CD14-positive monocyte (primary cell): ENCODE measurements around the gene NBAS. TPM values are rescaled to one million over a fixed set of nuclear protein-coding genes. Genes with fewer than 3 reads are reported as not detected.

Source experiments
- DNase-seq, 3 donors: peaks; one replicate each; pipeline ENCODE4 v3.0.0-alpha.2; 2011 to 2022
- H2AFZ ChIP-seq: 2 replicates; pipeline ENCODE4 v1.6.0; 2012; ENCODE audit warnings: mild to moderate bottlenecking, low read depth, low read length, inconsistent platforms; ENCODE audit not compliant: insufficient read depth, poor library complexity, severe bottlenecking
- H3K27ac ChIP-seq, 2 donors: 1 replicate in 1 of 2; 2 replicates in 1 of 2; pipeline ENCODE4 v1.5.1; 2012 to 2013; ENCODE audit warnings: low read length in 2 of 2, control low read depth in 1 of 2, inconsistent platforms in 1 of 2, low read depth in 1 of 2, mild to moderate bottlenecking in 1 of 2
- H3K27me3 ChIP-seq, 2 donors: one replicate each; pipeline versions ENCODE4 v1.6.0 to v1.6.1; 2011 to 2013; ENCODE audit warnings: low read length in 2 of 2; ENCODE audit not compliant: control insufficient read depth in 2 of 2, insufficient read depth in 2 of 2
- H3K36me3 ChIP-seq, 2 donors: replicated peaks in 1 of 2; 1 replicate in 1 of 2; 2 replicates in 1 of 2; pipeline versions ENCODE4 v1.5.1 to v1.6.1; 2012 to 2013; ENCODE audit warnings: low read length in 2 of 2, control low read depth in 1 of 2, inconsistent platforms in 1 of 2, mild to moderate bottlenecking in 1 of 2; ENCODE audit not compliant: insufficient read depth in 2 of 2, control insufficient read depth in 1 of 2
- H3K4me1 ChIP-seq, 2 donors: 1 replicate in 1 of 2; 2 replicates in 1 of 2; pipeline versions ENCODE4 v1.5.1 to v1.6.1; 2012 to 2013; ENCODE audit warnings: low read length in 2 of 2, control low read depth in 1 of 2, inconsistent platforms in 1 of 2, mild to moderate bottlenecking in 1 of 2, moderate library complexity in 1 of 2; ENCODE audit not compliant: insufficient read depth in 2 of 2, control insufficient read depth in 1 of 2
- H3K4me2 ChIP-seq: replicated peaks from 2 replicates; pipeline ENCODE3; 2012; ENCODE audit warnings: low read length, moderate library complexity, mild to moderate bottlenecking; ENCODE audit not compliant: poor library complexity, severe bottlenecking; ENCODE audit errors: extremely low read depth
- H3K4me3 ChIP-seq, 3 experiments: fragments of 200-600 bp in 1 of 3; sonication (generic) in 1 of 3; replicated peaks in 1 of 3; 1 replicate in 2 of 3; 2 replicates in 1 of 3; pipeline ENCODE4 v1.5.1; 2011 to 2013; ENCODE audit warnings: low read length in 3 of 3, mild to moderate bottlenecking in 3 of 3, control low read depth in 2 of 3, low read depth in 2 of 3, inconsistent platforms in 1 of 3, moderate library complexity in 1 of 3
- H3K79me2 ChIP-seq: 2 replicates; pipeline ENCODE4 v1.6.0; 2012; ENCODE audit warnings: mild to moderate bottlenecking, control low read depth, inconsistent platforms, low read length, moderate library complexity; ENCODE audit not compliant: insufficient read depth
- H3K9ac ChIP-seq: 2 replicates; pipeline ENCODE4 v1.6.0; 2017; ENCODE audit warnings: low read length, mild to moderate bottlenecking; ENCODE audit not compliant: insufficient read depth, poor library complexity, severe bottlenecking
- H3K9me3 ChIP-seq, 2 donors: replicated peaks in 1 of 2; 1 replicate in 1 of 2; 2 replicates in 1 of 2; pipeline versions ENCODE4 v1.5.1 to v1.6.1; 2012 to 2013; ENCODE audit warnings: low read length in 2 of 2, control low read depth in 1 of 2; ENCODE audit not compliant: control insufficient read depth in 1 of 2, insufficient read depth in 1 of 2
- H4K20me1 ChIP-seq: 2 replicates; pipeline ENCODE4 v1.6.0; 2012; ENCODE audit warnings: mild to moderate bottlenecking, low read length, control low read depth, moderate library complexity; ENCODE audit not compliant: insufficient read depth
- H3K27ac Mint-ChIP-seq, 7 donors: one replicate each; pipeline ENCODE4 v1.8.0; 2020; ENCODE audit warnings: mild to moderate bottlenecking in 7 of 7, mixed read lengths in 7 of 7, moderate library complexity in 6 of 7, inconsistent platforms in 2 of 7
- H3K27me3 Mint-ChIP-seq, 3 donors: one replicate each; pipeline ENCODE4 v1.8.0; 2021 to 2022; ENCODE audit warnings: low read depth in 3 of 3, mild to moderate bottlenecking in 3 of 3, mixed read lengths in 3 of 3, moderate library complexity in 3 of 3, inconsistent platforms in 1 of 3
- H3K36me3 Mint-ChIP-seq, 2 donors: one replicate each; pipeline ENCODE4 v1.8.0; 2020; ENCODE audit warnings: mixed read lengths in 2 of 2, inconsistent platforms in 1 of 2, mild to moderate bottlenecking in 1 of 2
- H3K4me1 Mint-ChIP-seq: one replicate; pipeline ENCODE4 v1.8.0; 2020; ENCODE audit warnings: mild to moderate bottlenecking, mixed read lengths
- H3K4me3 Mint-ChIP-seq, 2 donors: one replicate each; pipeline ENCODE4 v1.8.0; 2020; ENCODE audit warnings: mild to moderate bottlenecking in 2 of 2, mixed read lengths in 2 of 2, moderate library complexity in 1 of 2
- H3K9me3 Mint-ChIP-seq, 7 donors: one replicate each; pipeline ENCODE4 v1.8.0; 2020 to 2022; ENCODE audit warnings: mixed read lengths in 7 of 7, mild to moderate bottlenecking in 6 of 7, moderate library complexity in 6 of 7, inconsistent platforms in 2 of 7
- WGBS: methylation state at CpG from one replicate; pipeline ENCODE4 v1.1.5; 2013; ENCODE audit warnings: missing lambda C conversion rate; ENCODE audit not compliant: insufficient coverage; 5-methylcytosine and 5-hydroxymethylcytosine counted together
- intact Hi-C, 2 donors: fragments of 100-400 bp; cut with micrococcal nuclease; formaldehyde crosslinking; loops; one replicate each; pipeline versions ENCODE4 v1.15.0 to v1.15.1; 2023
- polyA plus RNA-seq, 3 donors: library from polyadenylated mRNA; depleted of rRNA in 1 of 3; unstranded in 2 of 3; stranded (reverse) in 1 of 3; fragments of 300-500 nt in 2 of 3; fragments of >200 nt in 1 of 3; fragmentation: Illumina TruSeq in 2 of 3; gene quantifications; 1 replicate in 2 of 3; 2 replicates in 1 of 3; pipeline ENCODE4 v1.2.3, GENCODE V29; 2012 to 2021
- TF ChIP-seq, protein P1 (sequence below): fragments of 200-600 bp; IDR thresholded peaks from one replicate; pipeline ENCODE4 v1.8.0; 2022; ENCODE audit warnings: antibody characterized with exemption, mild to moderate bottlenecking

The NBAS gene
- polyA plus RNA-seq, 3 donors: 8.9 to 10.9 (median 8.9) TPM

DNA sequence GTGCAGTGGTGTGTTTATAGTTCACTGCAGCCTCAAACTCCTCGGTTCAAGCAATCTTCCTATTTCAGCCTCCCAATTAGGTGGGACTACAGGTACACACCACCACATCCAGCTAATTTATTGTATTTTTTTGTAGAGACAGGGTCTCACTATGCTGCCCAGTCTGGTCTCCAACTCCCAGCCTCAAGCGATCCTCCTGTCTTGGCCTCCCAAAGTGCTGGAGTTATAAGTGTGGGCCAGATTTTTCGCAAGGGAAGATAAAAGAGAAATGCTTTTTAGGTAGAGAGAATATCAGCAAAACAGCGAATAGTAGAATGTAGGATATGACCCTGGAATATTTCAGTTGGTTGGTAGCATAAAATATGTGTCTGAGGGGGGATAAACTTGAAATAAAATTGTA lies 34.8 kb upstream of the NBAS start:
- TF ChIP-seq, protein P1, sequence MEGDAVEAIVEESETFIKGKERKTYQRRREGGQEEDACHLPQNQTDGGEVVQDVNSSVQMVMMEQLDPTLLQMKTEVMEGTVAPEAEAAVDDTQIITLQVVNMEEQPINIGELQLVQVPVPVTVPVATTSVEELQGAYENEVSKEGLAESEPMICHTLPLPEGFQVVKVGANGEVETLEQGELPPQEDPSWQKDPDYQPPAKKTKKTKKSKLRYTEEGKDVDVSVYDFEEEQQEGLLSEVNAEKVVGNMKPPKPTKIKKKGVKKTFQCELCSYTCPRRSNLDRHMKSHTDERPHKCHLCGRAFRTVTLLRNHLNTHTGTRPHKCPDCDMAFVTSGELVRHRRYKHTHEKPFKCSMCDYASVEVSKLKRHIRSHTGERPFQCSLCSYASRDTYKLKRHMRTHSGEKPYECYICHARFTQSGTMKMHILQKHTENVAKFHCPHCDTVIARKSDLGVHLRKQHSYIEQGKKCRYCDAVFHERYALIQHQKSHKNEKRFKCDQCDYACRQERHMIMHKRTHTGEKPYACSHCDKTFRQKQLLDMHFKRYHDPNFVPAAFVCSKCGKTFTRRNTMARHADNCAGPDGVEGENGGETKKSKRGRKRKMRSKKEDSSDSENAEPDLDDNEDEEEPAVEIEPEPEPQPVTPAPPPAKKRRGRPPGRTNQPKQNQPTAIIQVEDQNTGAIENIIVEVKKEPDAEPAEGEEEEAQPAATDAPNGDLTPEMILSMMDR: no peak
- H3K4me1 ChIP-seq: peaks cover 15 to 20% of the 10 kb centered on the region in 2 donors
- Mint-ChIP-seq H3K9me3 (no peaks in the 10 kb centered on the region), H3K27me3 (no peaks in the 10 kb centered on the region), H3K36me3 (peaks cover 49 to 60% of the 10 kb centered on the region in 2 donors), H3K4me1 (peaks cover 25% of the 10 kb centered on the region), H3K27ac (peak overlapping the region in 1 of 7 donors; percentile 16), H3K4me3 (no peak overlapping the region)
- no peak overlapping the region for H2AFZ ChIP-seq
- intact Hi-C loops: no loop called here
- H3K4me2 ChIP-seq: no peak overlapping the region
- H3K27me3 ChIP-seq: no peaks in the 10 kb centered on the region
- peaks cover 15% of the 10 kb centered on the region for H4K20me1 ChIP-seq
- H3K36me3 ChIP-seq: peaks cover 58 to 63% of the 10 kb centered on the region in 2 donors
- no peak overlapping the region for H3K4me3 ChIP-seq
- 95% methylated on average over 2 of the region's 4 CpGs for WGBS
- H3K9ac ChIP-seq: no peak overlapping the region
- DNase-seq: no peak
- H3K79me2 ChIP-seq: peaks cover 33% of the 10 kb centered on the region
- H3K9me3 ChIP-seq: no peaks in the 10 kb centered on the region
- H3K27ac ChIP-seq: no peak overlapping the region

DNA sequence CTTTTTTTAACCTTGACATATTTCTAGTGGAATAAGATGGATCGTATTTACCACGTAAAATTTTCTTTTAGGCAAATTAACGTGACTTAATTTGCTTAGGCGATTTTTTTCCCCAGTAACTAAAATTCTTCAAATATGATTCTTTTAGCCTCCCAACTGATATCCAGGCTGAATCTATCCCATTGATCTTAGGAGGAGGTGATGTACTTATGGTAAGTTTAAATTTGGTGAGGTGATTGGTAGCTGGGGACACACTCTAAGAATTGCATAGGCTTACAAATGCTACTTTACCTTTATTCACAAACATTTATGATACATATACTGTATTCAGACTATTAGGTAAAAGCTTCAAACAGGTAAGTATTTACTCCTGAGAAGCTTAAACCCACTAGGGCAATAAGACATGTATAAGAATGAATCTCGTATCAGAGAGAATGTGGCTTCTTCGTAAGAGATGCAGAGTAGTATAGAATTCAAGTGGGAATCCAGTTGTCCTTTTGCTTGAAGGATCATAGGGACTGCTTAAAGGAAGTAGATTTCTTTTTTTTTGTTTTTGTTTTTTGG lies 34.3 kb upstream of the NBAS start:
- Mint-ChIP-seq H3K9me3 (no peaks in the 10 kb centered on the region), H3K36me3 (peaks cover 45 to 54% of the 10 kb centered on the region in 2 donors), H3K27me3 (no peaks in the 10 kb centered on the region), H3K4me3 (no peak overlapping the region), H3K27ac (no peak overlapping the region), H3K4me1 (peaks cover 25% of the 10 kb centered on the region)
- Histone ChIP-seq H3K27ac (no peak overlapping the region), H2AFZ (no peak overlapping the region), H3K4me1 (peaks cover 17 to 22% of the 10 kb centered on the region in 2 donors), H3K4me3 (no peak overlapping the region), H3K9ac (no peak overlapping the region), H3K79me2 (peaks cover 33% of the 10 kb centered on the region), H3K4me2 (no peak overlapping the region), H3K36me3 (peaks cover 53 to 58% of the 10 kb centered on the region in 2 donors), H3K27me3 (no peaks in the 10 kb centered on the region), H4K20me1 (peaks cover 15% of the 10 kb centered on the region), H3K9me3 (no peaks in the 10 kb centered on the region)
- TF ChIP-seq, protein P1: no peak
- 100% methylated on average over 2 of the region's 6 CpGs for WGBS
- intact Hi-C loops: no loop called here
- no peak for DNase-seq
